HG02798 (cell line): ENCODE results near the gene HNF1B.
"Not testable (repeated sequence)": the region's sequence is repeated elsewhere in the genome, so short reads cannot be mapped to it uniquely, and the experiment has no call there.

Source experiments
- ATAC-seq: cut with Tn5 transposase; IDR thresholded peaks from one replicate; pipeline ENCODE4 v1.9.1; 2021; ENCODE audit warnings: mild to moderate bottlenecking; ENCODE audit not compliant: unreplicated experiment, poor library complexity

Gene HNF1B

GRCh38 chr17:37744961-37745800, at the start of gene HNF1B:
TSS of gene HNF1B (minus strand) at chr17:37745059. CDS start at chr17:37744884, 175 bp downstream.
- peak; percentile 39 for ATAC-seq

- ATAC-seq: no peak
These were observed 47.9 kb upstream of the HNF1B start for GRCh38 chr17:37792787-37793186.

- ATAC-seq: peak; percentile 69
These were observed 46.9 kb upstream of the HNF1B start for GRCh38 chr17:37791447-37792399.

- ATAC-seq: no peak
These were observed 45.1 kb upstream of the HNF1B start for GRCh38 chr17:37789771-37790541.

- ATAC-seq: no peak
These were observed 44.2 kb upstream of the HNF1B start for GRCh38 chr17:37789021-37789565.

GRCh38 chr17:37788526-37788925, 43.7 kb upstream of the HNF1B start:
- ATAC-seq: no peak

- ATAC-seq: no peak
These were observed 42.3 kb upstream of the HNF1B start for GRCh38 chr17:37787055-37787757.

- ATAC-seq: no peak
These were observed 41.6 kb upstream of the HNF1B start for GRCh38 chr17:37786481-37786880.

- ATAC-seq: not testable (repeated sequence)
These were observed 37.6 kb upstream of the HNF1B start for GRCh38 chr17:37782460-37782859.

- ATAC-seq: no peak
These were observed 36.6 kb upstream of the HNF1B start for GRCh38 chr17:37781451-37781850.

- no peak for ATAC-seq
These were observed 34.7 kb upstream of the HNF1B start for GRCh38 chr17:37779554-37779953.

GRCh38 chr17:37774504-37774903, 29.6 kb upstream of the HNF1B start:
- peak; percentile 86 for ATAC-seq

- ATAC-seq: no peak
These were observed 28.1 kb upstream of the HNF1B start for GRCh38 chr17:37772982-37773381.

GRCh38 chr17:37770631-37771518, 26.0 kb upstream of the HNF1B start:
- no peak for ATAC-seq

- peak; percentile 30 for ATAC-seq
These were observed 24.2 kb upstream of the HNF1B start for GRCh38 chr17:37769050-37769449.

- no peak for ATAC-seq
These were observed 23.6 kb upstream of the HNF1B start for GRCh38 chr17:37768438-37768837.

GRCh38 chr17:37766971-37767370, 22.1 kb upstream of the HNF1B start:
- no peak for ATAC-seq

- no peak for ATAC-seq
These were observed 19.5 kb upstream of the HNF1B start for GRCh38 chr17:37764383-37764782.
